HL-60 (cell line): ENCODE data around the gene ZNF521.

Source experiments
- DNase-seq, 2 experiments: peaks; one replicate each; pipeline ENCODE4 v3.0.0-alpha.2; 2010 to 2020; ENCODE audit warnings: low read depth in 1 of 2, low spot score in 1 of 2
- H3K27ac ChIP-seq: fragments of 250-450 bp; sonication (Bioruptor Pico); replicated peaks from 2 replicates; pipeline ENCODE4 v1.5.1; 2020; ENCODE audit warnings: mild to moderate bottlenecking, moderate library complexity
- H3K27me3 ChIP-seq: fragments of 250-450 bp; sonication (Bioruptor Pico); 2 replicates; pipeline ENCODE4 v1.5.1; 2021; ENCODE audit warnings: mild to moderate bottlenecking, moderate library complexity; ENCODE audit not compliant: insufficient read depth, poor library complexity, severe bottlenecking
- H3K4me3 ChIP-seq: replicated peaks from 2 replicates; pipeline ENCODE4 v1.5.1; 2011; ENCODE audit warnings: mild to moderate bottlenecking, control low read depth, low read length; ENCODE audit not compliant: insufficient read depth
- CTCF ChIP-seq: IDR thresholded peaks from one replicate; pipeline ENCODE4 v1.5.1; 2011; ENCODE audit warnings: low read length, control low read depth, inconsistent platforms; ENCODE audit not compliant: insufficient read depth
- GABPA ChIP-seq: IDR thresholded peaks from 2 replicates; pipeline ENCODE4 v1.6.1; 2012; ENCODE audit warnings: low read depth
- POLR2AphosphoS5 ChIP-seq: IDR thresholded peaks from 2 replicates; pipeline ENCODE4 v1.6.1; 2012; ENCODE audit warnings: low read depth
- REST ChIP-seq: IDR thresholded peaks from 2 replicates; pipeline ENCODE4 v1.6.1; 2012; ENCODE audit warnings: low read depth; ENCODE audit not compliant: insufficient replicate concordance
- SPI1 ChIP-seq: IDR thresholded peaks from 2 replicates; pipeline ENCODE4 v1.6.1; 2012; ENCODE audit warnings: low read depth, mild to moderate bottlenecking, borderline replicate concordance

The ZNF521 gene

GRCh38 chr18:25176518-25177042 lies 175.4 kb downstream of the ZNF521 start:
- Histone ChIP-seq H3K27ac (no peak overlapping the region), H3K27me3 (no peaks in the 10 kb centered on the region), H3K4me3 (no peak overlapping the region)
- TF ChIP-seq POLR2AphosphoS5 (no peak), GABPA (no peak), SPI1 (no peak), REST (no peak), CTCF (no peak)
- no peak for DNase-seq

- no peak overlapping the region for H3K4me3 ChIP-seq
- no peak for TF ChIP-seq GABPA
- no peak for TF ChIP-seq REST
- TF ChIP-seq SPI1: no peak
- no peak for TF ChIP-seq CTCF
- TF ChIP-seq POLR2AphosphoS5: no peak
- H3K27me3 ChIP-seq: no peaks in the 10 kb centered on the region
- H3K27ac ChIP-seq: no peak overlapping the region
- DNase-seq: no peak
These were observed 176.1 kb downstream of the ZNF521 start for GRCh38 chr18:25175558-25176517.

GRCh38 chr18:25174324-25174723 lies 177.6 kb downstream of the ZNF521 start:
- Histone ChIP-seq H3K4me3 (no peak overlapping the region), H3K27ac (no peak overlapping the region), H3K27me3 (no peaks in the 10 kb centered on the region)
- TF ChIP-seq SPI1: no peak
- TF ChIP-seq CTCF: no peak
- TF ChIP-seq REST: no peak
- TF ChIP-seq GABPA: no peak
- no peak for TF ChIP-seq POLR2AphosphoS5
- no peak for DNase-seq
